Measurements from ENCODE around the gene ARHGAP26. TPM values are rescaled to one million over a fixed set of nuclear protein-coding genes. Genes with fewer than 3 reads are reported as not detected.
"Not testable (repeated sequence)": the region's sequence is repeated elsewhere in the genome, so short reads cannot be mapped to it uniquely, and the experiment has no call there.

Gene ARHGAP26
- total RNA-seq, 1 donor from 2014 or later: 18.7 TPM

GRCh38 chr5:143113461-143113860, 343.3 kb downstream of the ARHGAP26 start:
- Mint-ChIP-seq H3K27ac (no peak overlapping the region), H3K27me3 (no peaks in the 10 kb centered on the region), H3K9me3 (no peaks in the 10 kb centered on the region), H3K4me1 (ENCODE audit: unreplicated experiment) (peaks cover 10% of the 10 kb centered on the region), H3K36me3 (peaks cover 3% of the 10 kb centered on the region), H3K4me3 (no peak overlapping the region)
- DNase-seq (ENCODE audit: extremely low spot score, unreplicated experiment): no peak
- no peak for TF ChIP-seq CTCF (conservative IDR thresholded peaks at IDR 0.05)

- no peak for DNase-seq (ENCODE audit: extremely low spot score, unreplicated experiment)
- peaks cover 17% of the 10 kb centered on the region for H3K4me1 Mint-ChIP-seq (ENCODE audit: unreplicated experiment)
- H3K4me3 Mint-ChIP-seq: no peak overlapping the region
- no peaks in the 10 kb centered on the region for H3K9me3 Mint-ChIP-seq
- peaks cover 3% of the 10 kb centered on the region for H3K36me3 Mint-ChIP-seq
- H3K27ac Mint-ChIP-seq: no peak overlapping the region
- TF ChIP-seq CTCF (conservative IDR thresholded peaks at IDR 0.05): no peak
- H3K27me3 Mint-ChIP-seq: no peaks in the 10 kb centered on the region
Observed at GRCh38 chr5:143114481-143114880, 344.3 kb downstream of the ARHGAP26 start.

GRCh38 chr5:143115381-143115780, 345.2 kb downstream of the ARHGAP26 start:
- DNase-seq (ENCODE audit: extremely low spot score, unreplicated experiment): no peak
- Mint-ChIP-seq H3K27ac (no peak overlapping the region), H3K9me3 (no peaks in the 10 kb centered on the region), H3K27me3 (no peaks in the 10 kb centered on the region), H3K4me3 (no peak overlapping the region), H3K36me3 (peaks cover under 1% of the 10 kb centered on the region), H3K4me1 (ENCODE audit: unreplicated experiment) (peaks cover 12% of the 10 kb centered on the region)
- TF ChIP-seq CTCF (conservative IDR thresholded peaks at IDR 0.05): no peak

- DNase-seq (ENCODE audit: extremely low spot score, unreplicated experiment): no peak
- no peaks in the 10 kb centered on the region for H3K27me3 Mint-ChIP-seq
- peaks cover 7% of the 10 kb centered on the region for H3K4me1 Mint-ChIP-seq (ENCODE audit: unreplicated experiment)
- H3K36me3 Mint-ChIP-seq: peaks cover 8% of the 10 kb centered on the region
- H3K9me3 Mint-ChIP-seq: no peaks in the 10 kb centered on the region
- H3K4me3 Mint-ChIP-seq: no peak overlapping the region
- H3K27ac Mint-ChIP-seq: no peak overlapping the region
- TF ChIP-seq CTCF (conservative IDR thresholded peaks at IDR 0.05): no peak
Observed at GRCh38 chr5:143116814-143117213, 346.6 kb downstream of the ARHGAP26 start.

GRCh38 chr5:143117821-143118220, 347.6 kb downstream of the ARHGAP26 start:
- Mint-ChIP-seq H3K27ac (no peak overlapping the region), H3K36me3 (peaks cover 12% of the 10 kb centered on the region), H3K27me3 (no peaks in the 10 kb centered on the region), H3K4me1 (ENCODE audit: unreplicated experiment) (peaks cover 7% of the 10 kb centered on the region), H3K4me3 (no peak overlapping the region), H3K9me3 (no peaks in the 10 kb centered on the region)
- no peak for TF ChIP-seq CTCF (conservative IDR thresholded peaks at IDR 0.05)
- no peak for DNase-seq (ENCODE audit: extremely low spot score, unreplicated experiment)

- no peaks in the 10 kb centered on the region for H3K27me3 Mint-ChIP-seq
- no peak overlapping the region for H3K4me3 Mint-ChIP-seq
- no peak for DNase-seq (ENCODE audit: extremely low spot score, unreplicated experiment)
- peaks cover 12% of the 10 kb centered on the region for H3K36me3 Mint-ChIP-seq
- H3K27ac Mint-ChIP-seq: no peak overlapping the region
- peaks cover 7% of the 10 kb centered on the region for H3K4me1 Mint-ChIP-seq (ENCODE audit: unreplicated experiment)
- TF ChIP-seq CTCF (conservative IDR thresholded peaks at IDR 0.05): no peak
- no peaks in the 10 kb centered on the region for H3K9me3 Mint-ChIP-seq
Observed at GRCh38 chr5:143118222-143118621, 348.0 kb downstream of the ARHGAP26 start.

- H3K4me3 Mint-ChIP-seq, H3K27me3 Mint-ChIP-seq, H3K27ac Mint-ChIP-seq: not testable (repeated sequence)
Observed at GRCh38 chr5:143118818-143119217, 348.6 kb downstream of the ARHGAP26 start.

More at GRCh38 chr5:143118818-143119217, 348.6 kb downstream of the ARHGAP26 start:
- H3K4me1 Mint-ChIP-seq (ENCODE audit: unreplicated experiment); H3K9me3 Mint-ChIP-seq; DNase-seq (ENCODE audit: extremely low spot score, unreplicated experiment): not testable (repeated sequence)
- peaks cover 12% of the 10 kb centered on the region for H3K36me3 Mint-ChIP-seq

Data from type B pancreatic cell (in vitro differentiated cells).